Spleen (tissue), 11 donors: ENCODE measurements around the gene KCTD14. TPM values are rescaled to one million over a fixed set of nuclear protein-coding genes. Genes with fewer than 3 reads are reported as not detected.

ENCODE experiments used
- DNase-seq: peaks from one replicate; pipeline ENCODE4 v3.0.0-alpha.2; 2020
- H3K27ac ChIP-seq, 8 donors: fragments of 200-600 bp; sonication (generic) in 7 of 8; 1 replicate in 4 of 8; 2 replicates in 4 of 8; pipeline versions ENCODE4 v1.5.0 to v1.8.0; 2016 to 2021; ENCODE audit warnings: inconsistent platforms in 4 of 8, mild to moderate bottlenecking in 4 of 8, moderate library complexity in 1 of 8
- H3K27me3 ChIP-seq, 7 donors: fragments of 200-600 bp; sonication (generic) in 6 of 7; replicated peaks in 1 of 7; 1 replicate in 4 of 7; 2 replicates in 3 of 7; pipeline versions ENCODE4 v1.5.0 to v1.8.0; 2016 to 2021; ENCODE audit warnings: inconsistent platforms in 3 of 7, mild to moderate bottlenecking in 1 of 7
- H3K36me3 ChIP-seq, 6 donors: fragments of 200-600 bp; sonication (generic) in 5 of 6; 1 replicate in 4 of 6; 2 replicates in 2 of 6; pipeline versions ENCODE4 v1.5.0 to v1.8.0; 2016 to 2021; ENCODE audit warnings: inconsistent platforms in 2 of 6
- H3K4me1 ChIP-seq, 6 donors: fragments of 200-600 bp; sonication (generic) in 5 of 6; 1 replicate in 3 of 6; 2 replicates in 3 of 6; pipeline versions ENCODE4 v1.5.0 to v1.8.0; 2016 to 2021; ENCODE audit warnings: inconsistent platforms in 3 of 6
- H3K4me3 ChIP-seq, 8 donors: fragments of 200-600 bp; sonication (generic) in 7 of 8; 1 replicate in 4 of 8; 2 replicates in 4 of 8; pipeline versions ENCODE4 v1.5.0 to v1.8.0; 2016 to 2021; ENCODE audit warnings: inconsistent platforms in 4 of 8, mild to moderate bottlenecking in 4 of 8, moderate library complexity in 2 of 8
- H3K9me3 ChIP-seq, 8 donors: fragments of 200-600 bp; sonication (generic) in 7 of 8; 1 replicate in 4 of 8; 2 replicates in 4 of 8; pipeline versions ENCODE4 v1.5.0 to v1.8.0; 2016 to 2021; ENCODE audit warnings: inconsistent platforms in 4 of 8
- POLR2A ChIP-seq, 3 donors: fragments of 450-650 bp; IDR thresholded peaks; one replicate each; pipeline ENCODE4 v1.5.1; 2017; ENCODE audit warnings: antibody characterized with exemption in 3 of 3, mild to moderate bottlenecking in 1 of 3
- POLR2AphosphoS5 ChIP-seq, 3 donors: sonication (generic); formaldehyde crosslinking; IDR thresholded peaks; one replicate each; pipeline ENCODE4 v1.5.1; 2017; ENCODE audit warnings: antibody characterized with exemption in 3 of 3
- WGBS, 5 donors: extraction: QIAGEN DNeasy Blood & Tissue Kit in 3 of 5; methylation state at CpG; one replicate each; pipeline versions ENCODE4 v1.1.5 to v1.1.7; 2013 to 2018; 5-methylcytosine and 5-hydroxymethylcytosine counted together
- intact Hi-C: fragments of 100-400 bp; cut with DNase I; formaldehyde crosslinking; loops from one replicate; pipeline ENCODE4 v1.15.0; 2023; ENCODE audit warnings: low total_unique reads
- polyA plus RNA-seq, 3 donors: library from polyadenylated mRNA; stranded (reverse); fragments of 200-250 nt; gene quantifications; one replicate each; pipeline ENCODE4 v1.2.1, GENCODE V29; 2013
- total RNA-seq, 7 donors: library from RNA; depleted of rRNA in 3 of 7; stranded (reverse); fragments of >200 nt in 3 of 7; fragmentation: NEBNext Ultra II Directional in 4 of 7; extraction: Animal tissue kit (Norgen Biotek cat#: 25700) in 4 of 7; gene quantifications; one replicate each; pipeline versions ENCODE4 v1.1.0 to v1.2.1, GENCODE V29; 2016 to 2021
- TF ChIP-seq, protein P1 (sequence below), 11 experiments: fragments of 200-600 bp in 7 of 11; fragments of 450-650 bp in 4 of 11; sonication (generic) in 4 of 11; IDR thresholded peaks in 8 of 11; conservative IDR thresholded peaks in 3 of 11; 1 replicate in 7 of 11; 2 replicates in 4 of 11; pipeline versions ENCODE4 v1.4.0 to v1.8.0; 2016 to 2021; ENCODE audit warnings: antibody characterized with exemption in 11 of 11, inconsistent platforms in 4 of 11, mild to moderate bottlenecking in 1 of 11
- donor health status: healthy with polysubstance abuse.
- donor health status: DM: no; HTN: no; CAD: no; lungs with moderate emphysema.
- donor health status: DM: no; HTN: no; CAD: no.
- donor health status: Bipolar disorder and iron deficiency.
- donor health status: healthy.
- donor health status: DM: no; HTN: no; CAD: no.
- donor health status: DM: yes; HTN: yes; CAD: no.

Gene KCTD14
- total and polyA plus RNA-seq, 10 donors, result 0.20 to 0.82 (median 0.51) TPM; not detected in 2

DNA sequence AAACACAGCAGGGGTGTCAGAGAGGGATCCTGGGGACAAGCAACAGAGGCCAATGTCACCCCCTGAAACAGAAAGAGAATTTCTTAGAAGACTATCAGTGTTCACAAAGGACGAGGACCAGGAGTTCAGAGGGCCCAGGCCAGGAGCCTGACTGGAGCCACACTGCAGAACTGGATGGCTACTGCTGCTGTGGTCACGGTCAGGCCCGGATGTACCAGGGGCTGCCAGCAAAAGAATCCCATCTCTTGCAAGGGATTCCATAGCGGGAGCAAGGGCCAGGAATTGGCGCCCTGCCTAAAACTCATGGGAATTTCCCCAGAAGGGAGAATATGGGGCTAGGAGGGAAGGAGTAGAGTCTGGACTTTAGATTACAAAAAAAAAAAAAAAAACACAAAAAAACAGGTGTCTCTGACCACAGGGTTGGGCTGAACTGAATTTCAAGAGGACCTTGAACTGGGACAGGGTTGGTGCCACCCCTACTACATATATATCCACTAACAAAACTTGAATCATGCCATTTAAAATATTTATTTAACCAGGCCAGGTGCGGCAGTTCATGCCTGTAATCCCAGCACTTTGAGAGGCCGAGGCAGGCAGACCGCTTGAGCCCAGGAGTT, 15.7 kb upstream of the KCTD14 start:
- Histone ChIP-seq H3K9me3 (no peaks in the 10 kb centered on the region), H3K27ac (no peak overlapping the region), H3K36me3 (no peaks in the 10 kb centered on the region), H3K4me3 (no peak overlapping the region), H3K27me3 (no peaks in the 10 kb centered on the region), H3K4me1 (peaks cover 0 to 18% (median 15%) of the 10 kb centered on the region in 6 donors)
- 86 to 91% (median 88%) methylated on average over 8 of the region's 8 CpGs for WGBS, 5 donors
- DNase-seq, result no peak
- intact Hi-C loops, result no loop called here
- TF ChIP-seq, protein P1, sequence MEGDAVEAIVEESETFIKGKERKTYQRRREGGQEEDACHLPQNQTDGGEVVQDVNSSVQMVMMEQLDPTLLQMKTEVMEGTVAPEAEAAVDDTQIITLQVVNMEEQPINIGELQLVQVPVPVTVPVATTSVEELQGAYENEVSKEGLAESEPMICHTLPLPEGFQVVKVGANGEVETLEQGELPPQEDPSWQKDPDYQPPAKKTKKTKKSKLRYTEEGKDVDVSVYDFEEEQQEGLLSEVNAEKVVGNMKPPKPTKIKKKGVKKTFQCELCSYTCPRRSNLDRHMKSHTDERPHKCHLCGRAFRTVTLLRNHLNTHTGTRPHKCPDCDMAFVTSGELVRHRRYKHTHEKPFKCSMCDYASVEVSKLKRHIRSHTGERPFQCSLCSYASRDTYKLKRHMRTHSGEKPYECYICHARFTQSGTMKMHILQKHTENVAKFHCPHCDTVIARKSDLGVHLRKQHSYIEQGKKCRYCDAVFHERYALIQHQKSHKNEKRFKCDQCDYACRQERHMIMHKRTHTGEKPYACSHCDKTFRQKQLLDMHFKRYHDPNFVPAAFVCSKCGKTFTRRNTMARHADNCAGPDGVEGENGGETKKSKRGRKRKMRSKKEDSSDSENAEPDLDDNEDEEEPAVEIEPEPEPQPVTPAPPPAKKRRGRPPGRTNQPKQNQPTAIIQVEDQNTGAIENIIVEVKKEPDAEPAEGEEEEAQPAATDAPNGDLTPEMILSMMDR (IDR thresholded peaks at IDR 0.05 in 8 of 11, conservative IDR thresholded peaks at IDR 0.05 in 3 of 11), result no peak
- no peak for TF ChIP-seq POLR2A (IDR thresholded peaks at IDR 0.05)
- TF ChIP-seq POLR2AphosphoS5 (IDR thresholded peaks at IDR 0.05), result no peak

DNA sequence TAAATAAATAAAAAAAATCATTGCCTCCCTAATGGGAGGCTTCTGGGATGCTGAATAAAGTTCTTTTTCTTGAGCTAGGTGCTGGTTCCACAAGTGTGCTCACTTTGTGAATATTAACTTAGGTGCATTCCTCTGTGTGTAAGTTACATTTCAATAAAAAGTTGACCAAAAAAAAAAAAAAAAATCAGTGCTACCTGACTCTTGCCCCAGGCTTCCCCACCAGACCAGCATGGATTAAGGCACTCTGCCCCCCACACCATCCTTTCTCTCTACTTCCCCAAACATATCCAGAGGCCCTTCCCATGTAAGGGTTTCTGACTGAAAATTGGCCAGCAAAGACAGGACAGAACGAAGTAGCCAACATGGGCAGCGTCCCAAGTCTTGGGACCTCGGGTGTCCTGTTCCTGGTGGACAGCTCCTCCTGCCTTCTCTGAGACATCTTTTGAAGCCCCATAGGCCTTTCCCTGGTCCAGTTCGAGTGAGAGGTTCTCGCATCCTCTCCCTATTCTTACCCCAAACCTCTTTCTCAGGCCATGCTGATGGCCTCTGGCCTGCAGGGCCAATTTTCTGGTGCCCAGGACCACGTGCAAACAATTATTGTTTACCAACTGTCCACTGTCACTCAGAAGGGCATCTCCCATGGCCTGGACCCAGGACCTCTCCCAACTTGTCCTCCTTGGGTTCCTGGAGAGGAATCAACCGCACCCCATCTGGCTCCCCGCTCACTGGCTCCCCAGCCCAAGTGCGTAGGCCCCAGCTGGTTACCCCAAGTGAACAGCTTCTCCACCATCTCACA, 14.9 kb upstream of the KCTD14 start:
- no peaks in the 10 kb centered on the region for H3K36me3 ChIP-seq
- no peaks in the 10 kb centered on the region for H3K27me3 ChIP-seq

DNA sequence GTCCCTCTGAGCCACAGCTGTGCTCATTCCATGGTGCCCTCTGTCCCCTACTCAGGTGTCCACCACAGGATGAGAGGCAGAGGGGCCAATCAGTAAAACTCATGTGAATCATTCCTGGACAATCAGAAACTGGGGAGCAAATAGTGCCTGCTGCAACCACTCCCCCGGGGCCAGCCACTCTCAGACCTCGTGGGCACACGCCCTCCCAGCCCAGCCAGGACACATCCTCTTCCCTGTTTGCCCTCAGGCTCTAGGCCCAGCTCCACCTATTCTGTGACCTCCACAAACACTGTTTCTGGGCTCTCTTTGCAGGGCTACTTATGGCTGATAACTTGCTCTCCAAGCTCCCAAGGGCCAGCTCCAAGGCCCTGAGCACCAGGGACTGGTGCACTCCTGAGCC, 14.0 kb upstream of the KCTD14 start:
- Histone ChIP-seq H3K27me3 (no peaks in the 10 kb centered on the region), H3K4me1 (peaks cover 0 to 18% (median 15%) of the 10 kb centered on the region in 6 donors), H3K27ac (no peak overlapping the region), H3K36me3 (no peaks in the 10 kb centered on the region), H3K4me3 (no peak overlapping the region), H3K9me3 (no peaks in the 10 kb centered on the region)
- no peak for DNase-seq
- WGBS, 5 donors, result 51 to 79% (median 63%) methylated on average over 3 of the region's 3 CpGs
- TF ChIP-seq, protein P1 (IDR thresholded peaks at IDR 0.05 in 8 of 11, conservative IDR thresholded peaks at IDR 0.05 in 3 of 11), result no peak
- no peak for TF ChIP-seq POLR2AphosphoS5 (IDR thresholded peaks at IDR 0.05)
- no peak for TF ChIP-seq POLR2A (IDR thresholded peaks at IDR 0.05)
- intact Hi-C loops, result no loop called here

More for the DNA sequence above, 14.9 kb upstream of the KCTD14 start:
- intact Hi-C loops, result no loop called here
- Histone ChIP-seq H3K27ac (no peak overlapping the region), H3K9me3 (no peaks in the 10 kb centered on the region), H3K4me1 (peaks cover 0 to 18% (median 15%) of the 10 kb centered on the region in 6 donors), H3K4me3 (no peak overlapping the region)
- no peak for DNase-seq
- TF ChIP-seq, protein P1 (IDR thresholded peaks at IDR 0.05 in 8 of 11, conservative IDR thresholded peaks at IDR 0.05 in 3 of 11), result no peak
- TF ChIP-seq POLR2A (IDR thresholded peaks at IDR 0.05) (no peak), POLR2AphosphoS5 (IDR thresholded peaks at IDR 0.05) (no peak)
- 80 to 94% (median 90%) methylated on average over 9 of the region's 9 CpGs for WGBS, 5 donors

DNA sequence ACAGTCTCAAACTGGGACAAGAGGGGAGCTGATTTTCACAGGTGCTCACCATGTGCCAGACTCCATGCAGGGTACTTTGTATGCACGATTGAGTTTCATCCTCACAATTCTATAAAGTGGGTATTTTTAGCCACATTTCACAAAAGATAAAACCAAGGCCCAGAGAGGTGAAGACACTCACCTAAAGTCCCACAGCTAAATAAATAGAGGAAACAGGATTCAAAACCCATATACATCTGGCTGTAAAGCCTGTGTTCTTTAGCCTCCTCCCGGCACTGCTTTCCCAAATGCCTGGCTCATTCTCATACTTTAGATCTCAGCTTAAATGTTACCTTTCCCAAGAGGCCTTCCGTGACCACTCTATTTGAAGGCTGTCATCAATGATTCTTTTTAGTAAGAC, 13.2 kb upstream of the KCTD14 start:
- Histone ChIP-seq H3K27me3 (no peaks in the 10 kb centered on the region), H3K27ac (no peak overlapping the region), H3K36me3 (no peaks in the 10 kb centered on the region), H3K4me3 (no peak overlapping the region), H3K9me3 (no peaks in the 10 kb centered on the region), H3K4me1 (peaks cover 0 to 23% (median 15%) of the 10 kb centered on the region in 6 donors)
- intact Hi-C loops, result no loop called here
- WGBS, 5 donors, result 85 to 97% (median 94%) methylated on average over 3 of the region's 3 CpGs
- DNase-seq, result no peak
- TF ChIP-seq, protein P1 (IDR thresholded peaks at IDR 0.05 in 8 of 11, conservative IDR thresholded peaks at IDR 0.05 in 3 of 11), result no peak
- TF ChIP-seq POLR2AphosphoS5 (IDR thresholded peaks at IDR 0.05), result no peak
- no peak for TF ChIP-seq POLR2A (IDR thresholded peaks at IDR 0.05)
